HEK293 (cell line): Measurements from ENCODE around the gene DCAF10.

Experiments used
- ZBTB7A ChIP-seq: fragments of 450-650 bp; formaldehyde crosslinking; IDR thresholded peaks from 2 replicates; pipeline ENCODE4 v1.5.1; 2016; ENCODE audit warnings: low read depth, missing biosample characterization, missing genetic modification characterization
- ZNF174 ChIP-seq: fragments of 450-650 bp; formaldehyde crosslinking; IDR thresholded peaks from 2 replicates; pipeline ENCODE4 v1.5.0; 2017; ENCODE audit warnings: missing biosample characterization, mild to moderate bottlenecking, missing genetic modification characterization
- TF ChIP-seq, protein P1 (sequence below): fragments of 450-650 bp; formaldehyde crosslinking; IDR thresholded peaks from 2 replicates; pipeline ENCODE4 v1.5.1; 2016; ENCODE audit warnings: missing biosample characterization, missing genetic modification characterization
- TF ChIP-seq, protein P2 (sequence below): fragments of 450-650 bp; formaldehyde crosslinking; IDR thresholded peaks from 2 replicates; pipeline ENCODE4 v1.5.1; 2016; ENCODE audit warnings: missing biosample characterization, missing genetic modification characterization
- TF ChIP-seq, protein P3 (sequence below): fragments of 450-650 bp; formaldehyde crosslinking; IDR thresholded peaks from 2 replicates; pipeline ENCODE4 v1.5.1; 2016; ENCODE audit warnings: missing biosample characterization, missing genetic modification characterization

DNA sequence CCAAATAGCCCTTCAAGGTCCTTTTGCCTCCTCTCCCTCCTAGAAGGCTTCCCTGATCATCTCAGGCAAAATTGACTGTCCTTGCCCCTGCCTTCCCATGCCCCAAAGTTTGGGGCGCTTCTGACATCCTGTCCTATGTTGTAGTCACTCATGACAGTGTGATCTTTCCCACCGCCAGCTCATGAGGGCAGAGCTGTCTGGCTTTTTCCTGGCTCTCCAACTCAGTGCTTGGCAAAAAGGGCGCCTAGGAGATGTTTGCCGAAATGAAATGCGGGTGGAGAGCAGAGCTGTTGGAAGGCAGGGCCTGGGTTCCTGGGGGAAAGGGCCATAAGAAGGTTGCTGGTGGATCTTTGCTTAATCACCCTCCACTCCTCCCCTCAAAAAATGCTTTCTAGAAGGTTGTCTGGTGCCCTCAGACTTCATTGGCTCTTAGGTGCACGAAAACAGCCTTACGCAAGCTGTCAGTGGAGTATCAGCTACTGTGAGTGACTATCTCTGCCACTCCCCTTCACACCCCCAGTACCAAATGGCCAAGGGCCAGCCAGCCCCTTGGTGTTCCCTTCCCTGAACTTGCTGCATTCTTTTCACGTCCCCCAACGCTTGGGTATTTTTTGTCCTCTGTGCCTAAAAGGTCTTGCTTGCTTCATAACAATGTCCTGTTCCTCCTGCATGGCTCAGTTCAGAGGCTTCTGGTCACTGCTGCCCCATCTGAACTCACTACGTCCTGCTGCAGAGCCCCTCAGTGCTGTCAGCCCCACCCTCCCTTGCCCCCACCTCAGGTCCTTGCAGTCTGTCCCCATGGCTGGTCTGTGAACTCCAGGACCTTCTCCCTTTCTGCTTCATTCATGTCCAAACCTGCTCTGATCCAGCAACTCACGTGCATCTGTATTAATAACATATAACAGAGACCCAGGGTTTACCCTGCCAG lies 106.0 kb downstream of the DCAF10 start:
- TF ChIP-seq ZNF174 (tag by site-specific recombination): no peak
- TF ChIP-seq, protein P1, sequence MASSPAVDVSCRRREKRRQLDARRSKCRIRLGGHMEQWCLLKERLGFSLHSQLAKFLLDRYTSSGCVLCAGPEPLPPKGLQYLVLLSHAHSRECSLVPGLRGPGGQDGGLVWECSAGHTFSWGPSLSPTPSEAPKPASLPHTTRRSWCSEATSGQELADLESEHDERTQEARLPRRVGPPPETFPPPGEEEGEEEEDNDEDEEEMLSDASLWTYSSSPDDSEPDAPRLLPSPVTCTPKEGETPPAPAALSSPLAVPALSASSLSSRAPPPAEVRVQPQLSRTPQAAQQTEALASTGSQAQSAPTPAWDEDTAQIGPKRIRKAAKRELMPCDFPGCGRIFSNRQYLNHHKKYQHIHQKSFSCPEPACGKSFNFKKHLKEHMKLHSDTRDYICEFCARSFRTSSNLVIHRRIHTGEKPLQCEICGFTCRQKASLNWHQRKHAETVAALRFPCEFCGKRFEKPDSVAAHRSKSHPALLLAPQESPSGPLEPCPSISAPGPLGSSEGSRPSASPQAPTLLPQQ (tag by site-specific recombination): no peak
- TF ChIP-seq, protein P2, sequence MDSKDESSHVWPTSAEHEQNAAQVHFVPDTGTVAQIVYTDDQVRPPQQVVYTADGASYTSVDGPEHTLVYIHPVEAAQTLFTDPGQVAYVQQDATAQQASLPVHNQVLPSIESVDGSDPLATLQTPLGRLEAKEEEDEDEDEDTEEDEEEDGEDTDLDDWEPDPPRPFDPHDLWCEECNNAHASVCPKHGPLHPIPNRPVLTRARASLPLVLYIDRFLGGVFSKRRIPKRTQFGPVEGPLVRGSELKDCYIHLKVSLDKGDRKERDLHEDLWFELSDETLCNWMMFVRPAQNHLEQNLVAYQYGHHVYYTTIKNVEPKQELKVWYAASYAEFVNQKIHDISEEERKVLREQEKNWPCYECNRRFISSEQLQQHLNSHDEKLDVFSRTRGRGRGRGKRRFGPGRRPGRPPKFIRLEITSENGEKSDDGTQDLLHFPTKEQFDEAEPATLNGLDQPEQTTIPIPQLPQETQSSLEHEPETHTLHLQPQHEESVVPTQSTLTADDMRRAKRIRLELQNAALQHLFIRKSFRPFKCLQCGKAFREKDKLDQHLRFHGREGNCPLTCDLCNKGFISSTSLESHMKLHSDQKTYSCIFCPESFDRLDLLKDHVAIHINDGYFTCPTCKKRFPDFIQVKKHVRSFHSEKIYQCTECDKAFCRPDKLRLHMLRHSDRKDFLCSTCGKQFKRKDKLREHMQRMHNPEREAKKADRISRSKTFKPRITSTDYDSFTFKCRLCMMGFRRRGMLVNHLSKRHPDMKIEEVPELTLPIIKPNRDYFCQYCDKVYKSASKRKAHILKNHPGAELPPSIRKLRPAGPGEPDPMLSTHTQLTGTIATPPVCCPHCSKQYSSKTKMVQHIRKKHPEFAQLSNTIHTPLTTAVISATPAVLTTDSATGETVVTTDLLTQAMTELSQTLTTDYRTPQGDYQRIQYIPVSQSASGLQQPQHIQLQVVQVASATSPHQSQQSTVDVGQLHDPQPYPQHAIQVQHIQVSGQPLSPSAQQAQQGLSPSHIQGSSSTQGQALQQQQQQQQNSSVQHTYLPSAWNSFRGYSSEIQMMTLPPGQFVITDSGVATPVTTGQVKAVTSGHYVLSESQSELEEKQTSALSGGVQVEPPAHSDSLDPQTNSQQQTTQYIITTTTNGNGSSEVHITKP (tag by site-specific recombination): no peak
- TF ChIP-seq, protein P3, sequence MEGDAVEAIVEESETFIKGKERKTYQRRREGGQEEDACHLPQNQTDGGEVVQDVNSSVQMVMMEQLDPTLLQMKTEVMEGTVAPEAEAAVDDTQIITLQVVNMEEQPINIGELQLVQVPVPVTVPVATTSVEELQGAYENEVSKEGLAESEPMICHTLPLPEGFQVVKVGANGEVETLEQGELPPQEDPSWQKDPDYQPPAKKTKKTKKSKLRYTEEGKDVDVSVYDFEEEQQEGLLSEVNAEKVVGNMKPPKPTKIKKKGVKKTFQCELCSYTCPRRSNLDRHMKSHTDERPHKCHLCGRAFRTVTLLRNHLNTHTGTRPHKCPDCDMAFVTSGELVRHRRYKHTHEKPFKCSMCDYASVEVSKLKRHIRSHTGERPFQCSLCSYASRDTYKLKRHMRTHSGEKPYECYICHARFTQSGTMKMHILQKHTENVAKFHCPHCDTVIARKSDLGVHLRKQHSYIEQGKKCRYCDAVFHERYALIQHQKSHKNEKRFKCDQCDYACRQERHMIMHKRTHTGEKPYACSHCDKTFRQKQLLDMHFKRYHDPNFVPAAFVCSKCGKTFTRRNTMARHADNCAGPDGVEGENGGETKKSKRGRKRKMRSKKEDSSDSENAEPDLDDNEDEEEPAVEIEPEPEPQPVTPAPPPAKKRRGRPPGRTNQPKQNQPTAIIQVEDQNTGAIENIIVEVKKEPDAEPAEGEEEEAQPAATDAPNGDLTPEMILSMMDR (tag by site-specific recombination): no peak
- TF ChIP-seq ZBTB7A (tag by site-specific recombination): no peak
